NCI-H1694 treated with DMSO at 0.1 percent for 48 hours (cell line): ENCODE results near the gene VEGFC.

Source experiments
- DNase-seq: peaks from one replicate; lab custom pipeline; 2025; lab: John Stamatoyannopoulos, UW

VEGFC gene

GRCh38 chr4:176761872-176762271 is 30.9 kb downstream of the VEGFC start:
- DNase-seq, result no peak

- no peak for DNase-seq
Measured at GRCh38 chr4:176760471-176760870, 32.3 kb downstream of the VEGFC start.

GRCh38 chr4:176758731-176759130 is 34.0 kb downstream of the VEGFC start:
- DNase-seq, result no peak

GRCh38 chr4:176758323-176758722 is 34.4 kb downstream of the VEGFC start:
- DNase-seq, result no peak

GRCh38 chr4:176755613-176756012 is 37.1 kb downstream of the VEGFC start:
- DNase-seq, result no peak

- DNase-seq, result no peak
Measured at GRCh38 chr4:176755001-176755400, 37.7 kb downstream of the VEGFC start.

GRCh38 chr4:176753049-176753448 is 39.7 kb downstream of the VEGFC start:
- DNase-seq, result no peak

- no peak for DNase-seq
Measured at GRCh38 chr4:176752191-176752749, 40.5 kb downstream of the VEGFC start.

GRCh38 chr4:176751061-176751460 is 41.7 kb downstream of the VEGFC start:
- no peak for DNase-seq

- DNase-seq, result no peak
Measured at GRCh38 chr4:176746846-176747245, 45.9 kb downstream of the VEGFC start.

- no peak for DNase-seq
Measured at GRCh38 chr4:176745902-176746301, 46.8 kb downstream of the VEGFC start.

- DNase-seq, result no peak
Measured at GRCh38 chr4:176744091-176744490, 48.6 kb downstream of the VEGFC start.

GRCh38 chr4:176742211-176742610 is 50.5 kb downstream of the VEGFC start:
- no peak for DNase-seq

- no peak for DNase-seq
Measured at GRCh38 chr4:176741253-176741652, 51.5 kb downstream of the VEGFC start.

GRCh38 chr4:176735300-176735699 is 57.4 kb downstream of the VEGFC start:
- DNase-seq, result no peak

- DNase-seq, result no peak
Measured at GRCh38 chr4:176734461-176734860, 58.3 kb downstream of the VEGFC start.

GRCh38 chr4:176729489-176729888 is 63.2 kb downstream of the VEGFC start:
- DNase-seq, result no peak

GRCh38 chr4:176726803-176727202 is 65.9 kb downstream of the VEGFC start:
- DNase-seq, result no peak

GRCh38 chr4:176721459-176721858 is 71.3 kb downstream of the VEGFC start:
- no peak for DNase-seq

- no peak for DNase-seq
Measured at GRCh38 chr4:176718881-176719280, 73.8 kb downstream of the VEGFC start.

- DNase-seq, result no peak
Measured at GRCh38 chr4:176717237-176717636, 75.5 kb downstream of the VEGFC start.

GRCh38 chr4:176709417-176709816 is 83.3 kb downstream of the VEGFC start:
- DNase-seq, result no peak

- DNase-seq, result no peak
Measured at GRCh38 chr4:176708771-176709311, 83.9 kb downstream of the VEGFC start.

- no peak for DNase-seq
Measured at GRCh38 chr4:176690716-176691115, 102.0 kb downstream of the VEGFC start.
